K562 (cell line): ENCODE measurements around the gene TTLL8. TPM values are rescaled to one million over a fixed set of nuclear protein-coding genes. Genes with fewer than 3 reads are reported as not detected.
A peak's percentile ranks its signal among the peaks of the same experiment; 100 is the strongest.

Experiments
- ATAC-seq: fragments of 200-7000 bp; cut with Tn5 transposase; 3 replicates; pipeline ENCODE4 v1.9.1; 2020; ENCODE audit warnings: moderate library complexity
- BruUV-seq: library from RNA; stranded (reverse); fragments of 400-500 nt; replicated peaks from 2 replicates; lab custom pipeline; 2021; lab: Mats Ljungman, UMichigan
- CTCF ChIA-PET: fragments of 300-600 bp; formaldehyde crosslinking; extraction: SDS; loops from one replicate; lab custom pipeline; 2021; ENCODE audit warnings: low intra/inter-chr PET ratio; lab: Yijun Ruan, JAX
- POLR2A ChIA-PET: fragments of 300-600, 350-650 bp; sonication (Branson Sonifier 250); formaldehyde crosslinking; extraction: SDS; loops from one replicate; lab custom pipeline; 2021; ENCODE audit warnings: antibody characterized with exemption, inconsistent platforms; lab: Yijun Ruan, JAX
- DNase-seq, 4 experiments: peaks; one replicate each; pipeline versions ENCODE4 v3.0.0 to v3.0.0-alpha.2; 2011 to 2018; ENCODE audit warnings: low spot score in 3 of 4, mixed read lengths in 3 of 4; ENCODE audit errors: extremely low read depth in 1 of 4
- FAIRE-seq: peaks from 2 replicates; lab custom pipeline; 2011; peaks lifted over from hg19 to GRCh38; lab: Jason Lieb, UNC
- H2AFZ ChIP-seq: 2 replicates; pipeline ENCODE4 v1.6.0; 2011; ENCODE audit warnings: low read depth, low read length, control low read depth, inconsistent platforms
- H3K27ac ChIP-seq: fragments of 200-600 bp; 3 replicates; pipeline ENCODE4 v1.8.0; 2011; ENCODE audit warnings: low read depth, mild to moderate bottlenecking, control low read depth, inconsistent platforms, low read length, moderate library complexity, mixed read lengths; ENCODE audit errors: extremely low read depth
- H3K27me3 ChIP-seq, 2 experiments: fragments of 300-600 bp in 1 of 2; 2 replicates in 1 of 2; 3 replicates in 1 of 2; pipeline versions ENCODE4 v1.6.0 to v1.8.0; 2011; ENCODE audit warnings: inconsistent platforms in 2 of 2, low read length in 2 of 2, mild to moderate bottlenecking in 1 of 2, mixed read lengths in 1 of 2, moderate library complexity in 1 of 2; ENCODE audit not compliant: control insufficient read depth in 2 of 2, insufficient read depth in 2 of 2
- H3K36me3 ChIP-seq: fragments of 300-600 bp; 3 replicates; pipeline ENCODE4 v1.8.0; 2011; ENCODE audit warnings: mild to moderate bottlenecking, low read length, inconsistent platforms; ENCODE audit not compliant: control insufficient read depth, insufficient read depth
- H3K4me1 ChIP-seq, 2 experiments: fragments of 200-600 bp in 1 of 2; replicated peaks in 1 of 2; 2 replicates in 1 of 2; 3 replicates in 1 of 2; pipeline versions ENCODE4 v1.5.1 to v1.8.0; 2011; ENCODE audit warnings: inconsistent platforms in 2 of 2, low read length in 2 of 2, mild to moderate bottlenecking in 1 of 2, mixed read lengths in 1 of 2, moderate library complexity in 1 of 2; ENCODE audit not compliant: control insufficient read depth in 2 of 2, insufficient read depth in 2 of 2
- H3K4me2 ChIP-seq: 2 replicates; pipeline ENCODE4 v1.6.1; 2011; ENCODE audit warnings: low read length, control low read depth, inconsistent platforms, mixed read lengths; ENCODE audit not compliant: insufficient read depth
- H3K4me3 ChIP-seq: fragments of 200-600 bp; sonication (generic), shearing (Covaris generic); 2 replicates; pipeline ENCODE4 v1.5.1; 2016; ENCODE audit warnings: control low read depth, inconsistent platforms
- H3K79me2 ChIP-seq: fragments of 200-600 bp; 3 replicates; pipeline ENCODE4 v1.8.0; 2011; ENCODE audit warnings: low read length, inconsistent platforms; ENCODE audit not compliant: control insufficient read depth, insufficient read depth
- H3K9ac ChIP-seq, 2 experiments: 2 replicates each; pipeline versions ENCODE4 v1.6.0 to v1.6.1; 2011; ENCODE audit warnings: low read depth in 2 of 2, low read length in 2 of 2, control low read depth in 1 of 2, inconsistent platforms in 1 of 2, mild to moderate bottlenecking in 1 of 2, mixed read lengths in 1 of 2; ENCODE audit not compliant: insufficient read depth in 1 of 2
- H3K9me1 ChIP-seq: one replicate; pipeline ENCODE4 v1.6.0; 2011; ENCODE audit warnings: inconsistent platforms, mild to moderate bottlenecking, low read length, moderate library complexity; ENCODE audit not compliant: control insufficient read depth, insufficient read depth
- H3K9me3 ChIP-seq: replicated peaks from 2 replicates; pipeline ENCODE4 v1.5.1; 2011; ENCODE audit warnings: low read depth, low read length, inconsistent platforms; ENCODE audit not compliant: control insufficient read depth, insufficient read depth
- H4K20me1 ChIP-seq: replicated peaks from 2 replicates; pipeline ENCODE4 v1.6.1; 2011; ENCODE audit warnings: low read length, inconsistent platforms, mixed read lengths; ENCODE audit not compliant: control insufficient read depth, insufficient read depth
- BCOR ChIP-seq: fragments of 450-650 bp; IDR thresholded peaks from 2 replicates; pipeline ENCODE4 v1.6.1; 2016
- CSDE1 ChIP-seq, 2 experiments: fragments of 450-650 bp; IDR thresholded peaks; 2 replicates each; pipeline ENCODE4 v1.6.1; 2016; ENCODE audit warnings: mild to moderate bottlenecking in 1 of 2
- CTBP1 ChIP-seq: fragments of 450-650 bp; IDR thresholded peaks from 2 replicates; pipeline ENCODE4 v1.6.1; 2016; ENCODE audit warnings: borderline replicate concordance
- EHMT2 ChIP-seq: fragments of 450-650 bp; IDR thresholded peaks from 2 replicates; pipeline ENCODE4 v1.6.1; 2018; ENCODE audit warnings: antibody characterized with exemption
- HLTF ChIP-seq: fragments of 450-650 bp; IDR thresholded peaks from 2 replicates; pipeline ENCODE4 v1.6.1; 2016
- HNRNPH1 ChIP-seq: fragments of 200-400 bp; formaldehyde crosslinking; optimal IDR thresholded peaks from 2 replicates; pipeline ENCODE3; 2017; ENCODE audit warnings: low read depth, mild to moderate bottlenecking, low read length, moderate library complexity
- KLF6 ChIP-seq: fragments of 250-450 bp; sonication (Bioruptor Pico); IDR thresholded peaks from 2 replicates; pipeline ENCODE4 v1.4.0; 2020; ENCODE audit warnings: mild to moderate bottlenecking, moderate library complexity, borderline replicate concordance
- NKRF ChIP-seq: fragments of 450-650 bp; IDR thresholded peaks from 2 replicates; pipeline ENCODE4 v1.6.1; 2016; ENCODE audit warnings: borderline replicate concordance
- PHF20 ChIP-seq: fragments of 450-650 bp; IDR thresholded peaks from 2 replicates; pipeline ENCODE4 v1.6.1; 2018; ENCODE audit not compliant: partially characterized antibody
- PHTF2 ChIP-seq: fragments of 250-450 bp; sonication (Bioruptor Pico); IDR thresholded peaks from 2 replicates; pipeline ENCODE4 v1.5.0; 2021; ENCODE audit warnings: mild to moderate bottlenecking
- TEAD4 ChIP-seq, 2 experiments: sonication (generic) in 1 of 2; formaldehyde crosslinking in 1 of 2; IDR thresholded peaks; 2 replicates each; pipeline versions ENCODE4 v1.6.1 to v1.8.0; 2012 to 2022; ENCODE audit warnings: borderline replicate concordance in 1 of 2, inconsistent platforms in 1 of 2, low read length in 1 of 2, mild to moderate bottlenecking in 1 of 2, missing genetic modification reagents in 1 of 2
- THRAP3 ChIP-seq: fragments of 450-650 bp; IDR thresholded peaks from 2 replicates; pipeline ENCODE4 v1.6.1; 2016; ENCODE audit warnings: mild to moderate bottlenecking, inconsistent platforms, borderline replicate concordance
- TSC22D4 ChIP-seq: fragments of 450-650 bp; IDR thresholded peaks from 2 replicates; pipeline ENCODE4 v1.6.1; 2016; ENCODE audit warnings: missing genetic modification characterization, missing biosample characterization, control low read depth
- ZNF436 ChIP-seq: fragments of 250-450, 450-650 bp; sonication (Bioruptor Pico); formaldehyde crosslinking; IDR thresholded peaks from 2 replicates; pipeline ENCODE4 v1.7.0; 2020; ENCODE audit warnings: mild to moderate bottlenecking
- WGBS: fragments of 100-300 bp; shearing (Covaris generic); methylation state at CpG from one replicate; pipeline ENCODE4 v1.1.6; 2016; ENCODE audit warnings: low coverage, mixed read lengths; ENCODE audit not compliant: insufficient coverage; ENCODE audit errors: missing lambda C conversion rate; 5-methylcytosine and 5-hydroxymethylcytosine counted together
- in situ Hi-C: fragments of 300-500 bp; cut with MboI; formaldehyde crosslinking; loops from 4 replicates; pipeline ENCODE4 v1.15.0; 2018; ENCODE audit warnings: inconsistent platforms, mixed read lengths
- intact Hi-C: fragments of 100-400 bp; cut with micrococcal nuclease; formaldehyde crosslinking; loops from 2 replicates; pipeline ENCODE4 v1.14.2; 2022
- polyA plus RNA-seq, 8 experiments: library from polyadenylated mRNA; depleted of rRNA in 4 of 8; stranded (reverse) in 5 of 8; unstranded in 3 of 8; fragments of >200 nt; fragmentation: Nextera tagmentation in 2 of 8; fragmentation: Illumina TruSeq in 1 of 8; extraction: Ambion mirVana in 2 of 8; extraction: Trizol in 1 of 8; gene quantifications; 2 replicates each; pipeline versions ENCODE4 v1.2.1 to v1.2.3, GENCODE V29; 2011 to 2014; ENCODE audit warnings: inconsistent platforms in 1 of 8, missing spikeins in 1 of 8
- total RNA-seq, 7 experiments: library from RNA; depleted of rRNA in 6 of 7; stranded (reverse); fragments of >200 nt in 6 of 7; fragmentation: Illumina TruSeq in 2 of 7; extraction: Trizol in 2 of 7; gene quantifications; 2 replicates each; pipeline versions ENCODE4 v1.2.1 to v1.2.3, GENCODE V29; 2011 to 2021; ENCODE audit warnings: low replicate concordance in 1 of 7
- TF ChIP-seq, protein P1 (sequence below): fragments of 250-450 bp; sonication (Bioruptor Pico); IDR thresholded peaks from 2 replicates; pipeline ENCODE4 v1.8.0; 2021; ENCODE audit warnings: moderate library complexity, mild to moderate bottlenecking, inconsistent platforms
- TF ChIP-seq, protein P2 (sequence below): fragments of 450-650 bp; formaldehyde crosslinking; IDR thresholded peaks from 2 replicates; pipeline ENCODE4 v1.4.0; 2020; ENCODE audit warnings: mild to moderate bottlenecking, mixed read lengths

TTLL8 gene
- total and polyA plus RNA-seq, 9 of the 15 experiments (the other 6 are each of a cell fraction or from before 2014, with no cell fraction given) = not detected

- FAIRE-seq (no peak), DNase-seq (no peak), ATAC-seq (no peak)
- H2AFZ ChIP-seq = no peak overlapping the region
- H3K9me3 ChIP-seq = no peaks in the 10 kb centered on the region
- WGBS = 85% methylated on average over 4 of the region's 5 CpGs
- H3K27me3 ChIP-seq = no peaks in the 10 kb centered on the region; a peak in 1 of 5 replicates
- POLR2A ChIA-PET = no interaction called here
- peaks cover 4% of the 10 kb centered on the region for H3K9me1 ChIP-seq
- intact Hi-C loops (loop anchor here (5.0 kb wide), 1 partner anchor 41 kb away; no protein-coding TSS in a partner anchor), in situ Hi-C loops (no loop called here)
- BruUV-seq = no TSS peak
- no peak overlapping the region for H3K4me3 ChIP-seq
- H3K4me2 ChIP-seq = 0 out of 2 replicates have a peak overlapping the region, but pooled peaks have one; percentile 25
- peaks cover 5% of the 10 kb centered on the region; the same call in 2 of the 3 replicates for H3K79me2 ChIP-seq
- H3K27ac ChIP-seq = peak overlapping the region; percentile 26; the same call in 1 of the 3 replicates
- H3K4me1 ChIP-seq = peaks cover 13 to 62% of the 10 kb centered on the region in 2 experiments
- CTCF ChIA-PET = no interaction called here
- H3K36me3 ChIP-seq = no peaks in the 10 kb centered on the region
- H3K9ac ChIP-seq = no peak overlapping the region
- H4K20me1 ChIP-seq = no peaks in the 10 kb centered on the region
- TF ChIP-seq BCOR = peak; percentile 37; the same call in 1 of the 2 replicates
- TF ChIP-seq TEAD4 (IDR thresholded peaks at IDR 0.05; ENCODE audit: low read length) = no peak
- TF ChIP-seq TEAD4 (CRISPR knock-in tag; IDR thresholded peaks at IDR 0.05; ENCODE audit: borderline replicate concordance) = no peak
- TF ChIP-seq KLF6 (CRISPR knock-in tag) = no peak
- TF ChIP-seq CSDE1 (IDR thresholded peaks at IDR 0.05) = no peak
- TF ChIP-seq, protein P1, sequence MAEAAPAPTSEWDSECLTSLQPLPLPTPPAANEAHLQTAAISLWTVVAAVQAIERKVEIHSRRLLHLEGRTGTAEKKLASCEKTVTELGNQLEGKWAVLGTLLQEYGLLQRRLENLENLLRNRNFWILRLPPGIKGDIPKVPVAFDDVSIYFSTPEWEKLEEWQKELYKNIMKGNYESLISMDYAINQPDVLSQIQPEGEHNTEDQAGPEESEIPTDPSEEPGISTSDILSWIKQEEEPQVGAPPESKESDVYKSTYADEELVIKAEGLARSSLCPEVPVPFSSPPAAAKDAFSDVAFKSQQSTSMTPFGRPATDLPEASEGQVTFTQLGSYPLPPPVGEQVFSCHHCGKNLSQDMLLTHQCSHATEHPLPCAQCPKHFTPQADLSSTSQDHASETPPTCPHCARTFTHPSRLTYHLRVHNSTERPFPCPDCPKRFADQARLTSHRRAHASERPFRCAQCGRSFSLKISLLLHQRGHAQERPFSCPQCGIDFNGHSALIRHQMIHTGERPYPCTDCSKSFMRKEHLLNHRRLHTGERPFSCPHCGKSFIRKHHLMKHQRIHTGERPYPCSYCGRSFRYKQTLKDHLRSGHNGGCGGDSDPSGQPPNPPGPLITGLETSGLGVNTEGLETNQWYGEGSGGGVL (CRISPR knock-in tag) = no peak
- TF ChIP-seq PHF20 = peak; percentile 74
- no peak; the same call in 1 of the 2 replicates for TF ChIP-seq THRAP3
- no peak for TF ChIP-seq HNRNPH1
- TF ChIP-seq EHMT2 = 0 out of 2 replicates have a peak, but pooled peaks have one; percentile 4
- TF ChIP-seq, protein P2, sequence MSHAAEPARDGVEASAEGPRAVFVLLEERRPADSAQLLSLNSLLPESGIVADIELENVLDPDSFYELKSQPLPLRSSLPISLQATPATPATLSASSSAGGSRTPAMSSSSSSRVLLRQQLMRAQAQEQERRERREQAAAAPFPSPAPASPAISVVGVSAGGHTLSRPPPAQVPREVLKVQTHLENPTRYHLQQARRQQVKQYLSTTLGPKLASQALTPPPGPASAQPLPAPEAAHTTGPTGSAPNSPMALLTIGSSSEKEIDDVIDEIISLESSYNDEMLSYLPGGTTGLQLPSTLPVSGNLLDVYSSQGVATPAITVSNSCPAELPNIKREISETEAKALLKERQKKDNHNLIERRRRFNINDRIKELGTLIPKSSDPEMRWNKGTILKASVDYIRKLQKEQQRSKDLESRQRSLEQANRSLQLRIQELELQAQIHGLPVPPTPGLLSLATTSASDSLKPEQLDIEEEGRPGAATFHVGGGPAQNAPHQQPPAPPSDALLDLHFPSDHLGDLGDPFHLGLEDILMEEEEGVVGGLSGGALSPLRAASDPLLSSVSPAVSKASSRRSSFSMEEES = no peak
- TF ChIP-seq NKRF = peak; percentile 55; the same call in 1 of the 2 replicates
- TF ChIP-seq PHTF2 (CRISPR knock-in tag) = no peak
- TF ChIP-seq ZNF436 (CRISPR knock-in tag) = no peak
- no peak for TF ChIP-seq CTBP1
- TF ChIP-seq HLTF = 0 out of 2 replicates have a peak, but pooled peaks have one; percentile 15
- peak; percentile 52; the same call in 1 of the 2 replicates for TF ChIP-seq TSC22D4 (tag)
These were observed 84.8 kb downstream of the TTLL8 start for GRCh38 chr22:49973018-49973961.
